GM23338 (cell line): ENCODE results near the gene DRC1. TPM values are rescaled to one million over a fixed set of nuclear protein-coding genes. Genes with fewer than 3 reads are reported as not detected.

ENCODE experiments used
- ATAC-seq: fragments of 200-7000 bp; cut with Tn5 transposase; 3 replicates; pipeline ENCODE4 v1.9.1; 2020
- DNase-seq: peaks from one replicate; pipeline ENCODE4 v3.0.0-alpha.2; 2015; ENCODE audit warnings: low spot score
- H2AFZ ChIP-seq: fragments of 200-600 bp; sonication (generic); 2 replicates; pipeline ENCODE4 v1.8.0; 2016; ENCODE audit warnings: antibody characterized with exemption, mild to moderate bottlenecking, moderate library complexity
- H3F3A ChIP-seq: fragments of 200-600 bp; sonication (generic); replicated peaks from 2 replicates; pipeline ENCODE4 v1.8.0; 2017; ENCODE audit warnings: antibody characterized with exemption, mixed run types, low read depth
- H3K27ac ChIP-seq: fragments of 200-600 bp; sonication (generic); 2 replicates; pipeline ENCODE4 v1.6.1; 2016; ENCODE audit warnings: low read depth
- H3K27me3 ChIP-seq: fragments of 200-600 bp; sonication (generic); 2 replicates; pipeline ENCODE4 v1.8.0; 2016; ENCODE audit warnings: mild to moderate bottlenecking, mixed run types, moderate library complexity; ENCODE audit not compliant: insufficient read depth
- H3K36me3 ChIP-seq: fragments of 200-600 bp; sonication (generic); 2 replicates; pipeline ENCODE4 v1.8.0; 2016; ENCODE audit warnings: mild to moderate bottlenecking; ENCODE audit not compliant: insufficient read depth
- H3K4me1 ChIP-seq: fragments of 200-600 bp; sonication (generic); 2 replicates; pipeline ENCODE4 v1.8.0; 2016; ENCODE audit warnings: mild to moderate bottlenecking, moderate library complexity; ENCODE audit not compliant: insufficient read depth
- H3K4me2 ChIP-seq: fragments of 200-600 bp; sonication (generic); 2 replicates; pipeline ENCODE4 v1.7.1; 2017; ENCODE audit warnings: mixed run types
- H3K4me3 ChIP-seq: fragments of 200-600 bp; sonication (generic); 2 replicates; pipeline ENCODE4 v1.6.1; 2016; ENCODE audit warnings: mixed run types
- H3K79me2 ChIP-seq: fragments of 200-600 bp; sonication (generic); replicated peaks from 2 replicates; pipeline ENCODE4 v1.8.0; 2017; ENCODE audit warnings: mild to moderate bottlenecking; ENCODE audit not compliant: insufficient read depth
- H3K9me2 ChIP-seq: fragments of 200-600 bp; sonication (generic); 2 replicates; pipeline ENCODE4 v1.8.0; 2017; ENCODE audit not compliant: insufficient read depth
- H4K20me1 ChIP-seq: fragments of 200-600 bp; sonication (generic); replicated peaks from 2 replicates; pipeline ENCODE4 v1.8.0; 2017; ENCODE audit warnings: mild to moderate bottlenecking; ENCODE audit not compliant: insufficient read depth
- H3K27ac Mint-ChIP-seq: 2 replicates; pipeline ENCODE4 v1.8.0; 2020; ENCODE audit warnings: inconsistent platforms, mild to moderate bottlenecking, moderate library complexity, mixed read lengths
- H3K27me3 Mint-ChIP-seq: 3 replicates; pipeline ENCODE4 v1.8.0; 2022; ENCODE audit warnings: low read depth, mild to moderate bottlenecking, moderate library complexity, mixed read lengths, inconsistent platforms; ENCODE audit not compliant: insufficient read depth, poor library complexity
- H3K36me3 Mint-ChIP-seq: 3 replicates; pipeline ENCODE4 v1.8.0; 2021; ENCODE audit warnings: low read depth, mild to moderate bottlenecking, inconsistent platforms, moderate library complexity, mixed read lengths
- H3K4me1 Mint-ChIP-seq: 3 replicates; pipeline ENCODE4 v1.8.0; 2020; ENCODE audit warnings: mild to moderate bottlenecking, inconsistent platforms, mixed read lengths
- H3K4me3 Mint-ChIP-seq: 3 replicates; pipeline ENCODE4 v1.8.0; 2021; ENCODE audit warnings: moderate library complexity, mild to moderate bottlenecking, inconsistent platforms, mixed read lengths
- H3K9me3 Mint-ChIP-seq: 3 replicates; pipeline ENCODE4 v1.8.0; 2020; ENCODE audit warnings: moderate library complexity, mild to moderate bottlenecking, inconsistent platforms, mixed read lengths
- CREB1 ChIP-seq: fragments of 250-450 bp; sonication (Bioruptor Pico); IDR thresholded peaks from 2 replicates; pipeline ENCODE4 v1.5.0; 2020; ENCODE audit warnings: low read depth, mild to moderate bottlenecking, moderate library complexity
- CTCF ChIP-seq, 2 experiments: fragments of 200-600 bp in 1 of 2; sonication (generic) in 1 of 2; conservative IDR thresholded peaks; 2 replicates each; pipeline versions ENCODE4 v1.5.1 to v1.6.1; 2016 to 2017; ENCODE audit warnings: antibody characterized with exemption in 2 of 2, low read depth in 2 of 2, mild to moderate bottlenecking in 2 of 2, moderate library complexity in 1 of 2
- ETS1 ChIP-seq: IDR thresholded peaks from 2 replicates; pipeline ENCODE4 v1.6.1; 2016; ENCODE audit warnings: antibody characterized with exemption
- EZH2 ChIP-seq: fragments of 200-600 bp; sonication (generic); IDR thresholded peaks from one replicate; pipeline ENCODE4 v1.8.0; 2017; ENCODE audit warnings: antibody characterized with exemption, mild to moderate bottlenecking, low read depth; ENCODE audit not compliant: unreplicated experiment
- EZH2phosphoT487 ChIP-seq: fragments of 200-600 bp; sonication (generic); IDR thresholded peaks from one replicate; pipeline ENCODE4 v1.8.1; 2018; ENCODE audit warnings: antibody characterized with exemption; ENCODE audit not compliant: unreplicated experiment
- JUNB ChIP-seq: IDR thresholded peaks from one replicate; pipeline ENCODE4 v1.6.1; 2016; ENCODE audit warnings: antibody characterized with exemption; ENCODE audit not compliant: unreplicated experiment
- NANOG ChIP-seq: IDR thresholded peaks from 2 replicates; pipeline ENCODE4 v1.6.1; 2016; ENCODE audit warnings: antibody characterized with exemption, borderline replicate concordance
- POLR2AphosphoS5 ChIP-seq: IDR thresholded peaks from 2 replicates; pipeline ENCODE4 v1.6.1; 2016; ENCODE audit warnings: antibody characterized with exemption, low read depth
- REST ChIP-seq: IDR thresholded peaks from one replicate; pipeline ENCODE4 v1.6.1; 2018; ENCODE audit warnings: antibody characterized with exemption; ENCODE audit not compliant: unreplicated experiment
- STAT1 ChIP-seq: IDR thresholded peaks from one replicate; pipeline ENCODE4 v1.6.1; 2016; ENCODE audit warnings: antibody characterized with exemption; ENCODE audit not compliant: unreplicated experiment
- ZNF114 ChIP-seq: fragments of 250-450 bp; sonication (Bioruptor Pico); IDR thresholded peaks from 2 replicates; pipeline ENCODE4 v1.5.0; 2020; ENCODE audit warnings: mild to moderate bottlenecking, moderate library complexity
- ZNF331 ChIP-seq: fragments of 250-450 bp; sonication (Bioruptor Pico); IDR thresholded peaks from 2 replicates; pipeline ENCODE4 v1.5.0; 2020; ENCODE audit warnings: low read depth, mild to moderate bottlenecking, moderate library complexity
- ZNF462 ChIP-seq: fragments of 250-450 bp; sonication (Bioruptor Pico); IDR thresholded peaks from 2 replicates; pipeline ENCODE4 v1.5.0; 2020; ENCODE audit warnings: mild to moderate bottlenecking, moderate library complexity
- polyA plus RNA-seq: library from polyadenylated mRNA; unstranded; fragments of >200 nt; fragmentation: Nextera tagmentation; extraction: Ambion mirVana; gene quantifications from 2 replicates; pipeline ENCODE4 v1.2.1, GENCODE V29; 2016
- total RNA-seq: library from RNA; depleted of rRNA; stranded (reverse); fragments of >200 nt; shearing (Covaris generic); gene quantifications from 2 replicates; pipeline ENCODE4 v1.2.3, GENCODE V29; 2014

The DRC1 gene
- total and polyA plus RNA-seq, 2 experiments from 2014 or later: 0.45 TPM; not detected in 1

GRCh38 chr2:26486789-26487188 lies 85.1 kb downstream of the DRC1 start:
- no peaks in the 10 kb centered on the region for H3K9me2 ChIP-seq
- no peak overlapping the region for H3K4me3 Mint-ChIP-seq
- no peaks in the 10 kb centered on the region for H3F3A ChIP-seq
- H3K4me1 Mint-ChIP-seq: no peaks in the 10 kb centered on the region
- H4K20me1 ChIP-seq: no peaks in the 10 kb centered on the region
- TF ChIP-seq STAT1 (no peak), ZNF331 (no peak), EZH2phosphoT487 (no peak), ZNF462 (CRISPR knock-in tag) (no peak), POLR2AphosphoS5 (no peak), JUNB (no peak), NANOG (no peak), EZH2 (no peak), CREB1 (CRISPR knock-in tag) (no peak), ZNF114 (CRISPR knock-in tag) (no peak), ETS1 (no peak), CTCF (conservative IDR thresholded peaks at IDR 0.05; ENCODE audit: low read depth in 2 of 2) (no peak), REST (no peak)
- DNase-seq (no peak), ATAC-seq (no peak)
- no peak overlapping the region for H3K4me2 ChIP-seq
- no peaks in the 10 kb centered on the region for H3K36me3 Mint-ChIP-seq
- H3K27ac Mint-ChIP-seq: no peak overlapping the region
- H3K36me3 ChIP-seq: no peaks in the 10 kb centered on the region
- no peaks in the 10 kb centered on the region for H3K79me2 ChIP-seq
- H3K27me3 ChIP-seq: no peaks in the 10 kb centered on the region
- no peak overlapping the region for H3K4me3 ChIP-seq
- no peaks in the 10 kb centered on the region for H3K4me1 ChIP-seq
- H3K9me3 Mint-ChIP-seq: no peaks in the 10 kb centered on the region
- peaks cover 8% of the 10 kb centered on the region for H3K27me3 Mint-ChIP-seq
- H3K27ac ChIP-seq: no peak overlapping the region
- H2AFZ ChIP-seq: no peak overlapping the region
